ENCODE results near the gene MEGF6. TPM values are rescaled to one million over a fixed set of nuclear protein-coding genes. Genes with fewer than 3 reads are reported as not detected.
A peak's percentile ranks its signal among the peaks of the same experiment; 100 is the strongest.

The MEGF6 gene
- total RNA-seq, 1 donor, result 85.4 TPM

GRCh38 chr1:3471356-3472087 lies 139.8 kb downstream of the MEGF6 start:
- Histone ChIP-seq H2AFZ (ENCODE audit: low read length) (no peak overlapping the region), H3K4me3 (ENCODE audit: insufficient read depth, low read length) (no peak overlapping the region), H3K9me3 (ENCODE audit: low read depth, low read length) (no peaks in the 10 kb centered on the region), H3K27me3 (ENCODE audit: insufficient read depth, low read length) (no peaks in the 10 kb centered on the region), H3K36me3 (ENCODE audit: insufficient read depth, low read length) (no peaks in the 10 kb centered on the region), H3K79me2 (ENCODE audit: insufficient read depth, low read length) (no peaks in the 10 kb centered on the region), H4K20me1 (ENCODE audit: insufficient read depth, low read length) (peaks cover 5% of the 10 kb centered on the region), H3K4me2 (ENCODE audit: insufficient read depth, low read length) (no peak overlapping the region), H3K4me1 (ENCODE audit: insufficient read depth, low read length) (peaks cover 16% of the 10 kb centered on the region), H3K27ac (ENCODE audit: low read depth, low read length) (no peak overlapping the region)
- peak; percentile 43 for TF ChIP-seq CTCF (IDR thresholded peaks at IDR 0.05; ENCODE audit: extremely low read depth, low read depth, low read length)
- peak; percentile 98 for DNase-seq (ENCODE audit: insufficient read length, low spot score, missing footprints)

GRCh38 chr1:3470650-3471355 lies 140.5 kb downstream of the MEGF6 start:
- H3K27ac ChIP-seq (ENCODE audit: low read depth, low read length), result no peak overlapping the region

GRCh38 chr1:3469849-3470649 lies 141.3 kb downstream of the MEGF6 start:
- DNase-seq (ENCODE audit: insufficient read length, low spot score, missing footprints), result no peak
- Histone ChIP-seq H3K36me3 (ENCODE audit: insufficient read depth, low read length) (no peaks in the 10 kb centered on the region), H3K27me3 (ENCODE audit: insufficient read depth, low read length) (peaks cover 6% of the 10 kb centered on the region), H3K79me2 (ENCODE audit: insufficient read depth, low read length) (no peaks in the 10 kb centered on the region), H3K9me3 (ENCODE audit: low read depth, low read length) (no peaks in the 10 kb centered on the region), H4K20me1 (ENCODE audit: insufficient read depth, low read length) (peaks cover 5% of the 10 kb centered on the region), H3K4me3 (ENCODE audit: insufficient read depth, low read length) (no peak overlapping the region), H3K4me2 (ENCODE audit: insufficient read depth, low read length) (no peak overlapping the region), H3K4me1 (ENCODE audit: insufficient read depth, low read length) (peaks cover 16% of the 10 kb centered on the region), H2AFZ (ENCODE audit: low read length) (no peak overlapping the region), H3K27ac (ENCODE audit: low read depth, low read length) (no peak overlapping the region)
- TF ChIP-seq CTCF (IDR thresholded peaks at IDR 0.05; ENCODE audit: extremely low read depth, low read depth, low read length), result no peak

More at GRCh38 chr1:3470650-3471355, 140.5 kb downstream of the MEGF6 start:
- TF ChIP-seq CTCF (IDR thresholded peaks at IDR 0.05; ENCODE audit: extremely low read depth, low read depth, low read length), result no peak
- Histone ChIP-seq H3K4me1 (ENCODE audit: insufficient read depth, low read length) (peaks cover 16% of the 10 kb centered on the region), H3K36me3 (ENCODE audit: insufficient read depth, low read length) (no peaks in the 10 kb centered on the region), H3K4me2 (ENCODE audit: insufficient read depth, low read length) (no peak overlapping the region), H3K27me3 (ENCODE audit: insufficient read depth, low read length) (peaks cover 4% of the 10 kb centered on the region), H3K4me3 (ENCODE audit: insufficient read depth, low read length) (no peak overlapping the region), H4K20me1 (ENCODE audit: insufficient read depth, low read length) (peaks cover 5% of the 10 kb centered on the region), H2AFZ (ENCODE audit: low read length) (no peak overlapping the region), H3K79me2 (ENCODE audit: insufficient read depth, low read length) (no peaks in the 10 kb centered on the region), H3K9me3 (ENCODE audit: low read depth, low read length) (no peaks in the 10 kb centered on the region)
- no peak for DNase-seq (ENCODE audit: insufficient read length, low spot score, missing footprints)
